ENCODE data around the gene FAU. TPM values are rescaled to one million over a fixed set of nuclear protein-coding genes. Genes with fewer than 3 reads are reported as not detected.

The FAU gene
- total and polyA plus RNA-seq, 2 of the 13 experiments (the other 11 are each of a cell fraction or from before 2014, with no cell fraction given), result 374 to 869 TPM

DNA sequence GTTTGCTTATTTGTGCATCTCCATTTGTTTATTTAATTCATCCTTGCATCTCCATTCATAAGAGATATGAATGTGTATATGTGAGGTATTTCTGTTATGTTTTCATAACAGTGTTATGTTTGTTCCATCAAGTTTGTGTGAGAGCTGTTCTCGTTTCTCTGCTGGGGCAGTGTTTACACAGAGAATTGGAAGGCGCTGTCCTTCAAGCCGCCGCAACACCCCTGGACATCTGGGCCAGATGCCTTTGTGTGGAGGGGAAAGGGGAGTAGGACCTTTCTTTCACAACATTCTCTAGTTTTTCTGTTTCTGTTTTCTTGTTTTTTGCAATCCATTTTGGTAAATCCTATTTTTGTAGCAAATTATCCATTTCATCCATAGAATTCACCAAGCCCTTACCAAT, 17.3 kb downstream of the FAU start:
- no peak overlapping the region for H2AFZ ChIP-seq (ENCODE audit: low read length)
- intact Hi-C loops (cut with micrococcal nuclease; ENCODE audit: unreplicated experiment), result no loop called here
- POLR2A ChIA-PET, result no interaction called here

DNA sequence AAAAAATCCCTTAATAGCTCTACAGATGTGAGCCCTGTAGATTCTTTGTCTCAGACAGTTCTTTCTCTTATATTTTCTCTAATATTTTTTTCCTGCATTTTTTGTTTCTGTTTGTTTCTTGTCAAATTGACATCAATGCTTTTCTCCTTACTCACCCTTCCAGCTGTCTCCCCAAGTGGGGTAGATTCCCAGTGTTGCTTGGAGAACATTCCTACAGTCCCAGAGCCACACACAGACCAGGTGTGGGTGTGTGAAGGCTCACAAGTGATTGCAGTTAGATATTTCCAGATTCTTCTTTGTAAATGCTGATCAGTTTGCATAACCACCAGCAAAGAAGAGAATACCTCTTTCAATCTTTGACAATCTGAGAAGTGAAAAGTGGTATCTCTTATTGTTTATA, 18.5 kb downstream of the FAU start:
- no peak overlapping the region for H3K9ac ChIP-seq (ENCODE audit: insufficient read depth, low read depth, low read length)
- H3K36me3 ChIP-seq (replicated peaks in 1 of 2; ENCODE audit: control insufficient read depth in 1 of 2, insufficient read depth in 2 of 2, low read length in 2 of 2), result peaks cover 7 to 21% of the 10 kb centered on the region in 2 experiments; a peak in 3 of 5 replicates
- no peak for ATAC-seq
- H3K9me3 ChIP-seq (ENCODE audit: low read length), result no peaks in the 10 kb centered on the region
- intact Hi-C loops (cut with micrococcal nuclease; ENCODE audit: unreplicated experiment), result no loop called here
- no peak for DNase-seq (ENCODE audit: low spot score)
- H3K4me1 ChIP-seq (ENCODE audit: insufficient read depth, low read length), result no peaks in the 10 kb centered on the region
- POLR2A ChIA-PET, result interaction anchor here (1.2 kb wide), 1 partner anchor 8 kb away, joined by 5 read pairs; the partner anchor contains the start of gene TM7SF2
- no peak for FAIRE-seq
- no TSS peak for BruUV-seq (replicated peaks)
- no peaks in the 10 kb centered on the region for H3K27me3 ChIP-seq (ENCODE audit: control insufficient read depth in 1 of 2, insufficient read depth in 2 of 2, low read length in 2 of 2)
- H4K20me1 ChIP-seq (ENCODE audit: insufficient read depth, low read length), result no peaks in the 10 kb centered on the region
- H3K79me2 ChIP-seq (ENCODE audit: insufficient read depth, low read length), result no peaks in the 10 kb centered on the region
- in situ Hi-C loops (cut with HindIII; ENCODE audit: extremely low pct_ligation_motif_present, low pct_unique_long_range_greater_than_20kb), result no loop called here
- no peak overlapping the region for H3K27ac ChIP-seq (ENCODE audit: extremely low read length, insufficient read depth, low read length)
- H2AFZ ChIP-seq (ENCODE audit: low read length), result no peak overlapping the region
- H3K4me2 ChIP-seq (ENCODE audit: low read depth, low read length), result no peak overlapping the region
- CTCF ChIA-PET (ENCODE audit: low intra/inter-chr PET ratio, low total read pairs), result no interaction called here
- no peak overlapping the region for H3K4me3 ChIP-seq (replicated peaks in 1 of 3; ENCODE audit: insufficient read depth in 1 of 3, low read depth in 2 of 3, low read length in 3 of 3)
- no peak for TF ChIP-seq HDAC6 (IDR thresholded peaks at IDR 0.05; ENCODE audit: low read depth, low read length)
- no peak for TF ChIP-seq ZNF337 (CRISPR knock-in tag; IDR thresholded peaks at IDR 0.05; ENCODE audit: borderline replicate concordance, low read depth)
- TF ChIP-seq TSC22D2 (CRISPR knock-in tag; IDR thresholded peaks at IDR 0.05; ENCODE audit: borderline replicate concordance), result no peak
- TF ChIP-seq ZNF367 (CRISPR knock-in tag; IDR thresholded peaks at IDR 0.05; ENCODE audit: borderline replicate concordance), result no peak
- TF ChIP-seq KDM4B (CRISPR knock-in tag; IDR thresholded peaks at IDR 0.05), result no peak
- TF ChIP-seq, protein P1, sequence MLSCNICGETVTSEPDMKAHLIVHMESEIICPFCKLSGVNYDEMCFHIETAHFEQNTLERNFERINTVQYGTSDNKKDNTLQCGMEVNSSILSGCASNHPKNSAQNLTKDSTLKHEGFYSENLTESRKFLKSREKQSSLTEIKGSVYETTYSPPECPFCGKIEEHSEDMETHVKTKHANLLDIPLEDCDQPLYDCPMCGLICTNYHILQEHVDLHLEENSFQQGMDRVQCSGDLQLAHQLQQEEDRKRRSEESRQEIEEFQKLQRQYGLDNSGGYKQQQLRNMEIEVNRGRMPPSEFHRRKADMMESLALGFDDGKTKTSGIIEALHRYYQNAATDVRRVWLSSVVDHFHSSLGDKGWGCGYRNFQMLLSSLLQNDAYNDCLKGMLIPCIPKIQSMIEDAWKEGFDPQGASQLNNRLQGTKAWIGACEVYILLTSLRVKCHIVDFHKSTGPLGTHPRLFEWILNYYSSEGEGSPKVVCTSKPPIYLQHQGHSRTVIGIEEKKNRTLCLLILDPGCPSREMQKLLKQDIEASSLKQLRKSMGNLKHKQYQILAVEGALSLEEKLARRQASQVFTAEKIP (CRISPR knock-in tag; IDR thresholded peaks at IDR 0.05; ENCODE audit: borderline replicate concordance), result no peak
- no peak for TF ChIP-seq ZNF713 (CRISPR knock-in tag; IDR thresholded peaks at IDR 0.05)
- TF ChIP-seq, protein P2, sequence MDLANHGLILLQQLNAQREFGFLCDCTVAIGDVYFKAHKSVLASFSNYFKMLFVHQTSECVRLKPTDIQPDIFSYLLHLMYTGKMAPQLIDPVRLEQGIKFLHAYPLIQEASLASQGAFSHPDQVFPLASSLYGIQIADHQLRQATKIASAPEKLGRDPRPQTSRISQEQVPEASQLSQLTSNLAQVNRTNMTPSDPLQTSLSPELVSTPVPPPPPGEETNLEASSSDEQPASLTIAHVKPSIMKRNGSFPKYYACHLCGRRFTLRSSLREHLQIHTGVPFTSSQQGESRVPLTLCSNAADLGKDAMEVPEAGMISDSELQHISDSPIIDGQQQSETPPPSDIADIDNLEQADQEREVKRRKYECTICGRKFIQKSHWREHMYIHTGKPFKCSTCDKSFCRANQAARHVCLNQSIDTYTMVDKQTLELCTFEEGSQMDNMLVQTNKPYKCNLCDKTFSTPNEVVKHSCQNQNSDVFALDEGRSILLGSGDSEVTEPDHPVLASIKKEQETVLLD (CRISPR knock-in tag; IDR thresholded peaks at IDR 0.05; ENCODE audit: low read depth), result no peak

More for the DNA sequence above, 17.3 kb downstream of the FAU start:
- TF ChIP-seq, protein P3, sequence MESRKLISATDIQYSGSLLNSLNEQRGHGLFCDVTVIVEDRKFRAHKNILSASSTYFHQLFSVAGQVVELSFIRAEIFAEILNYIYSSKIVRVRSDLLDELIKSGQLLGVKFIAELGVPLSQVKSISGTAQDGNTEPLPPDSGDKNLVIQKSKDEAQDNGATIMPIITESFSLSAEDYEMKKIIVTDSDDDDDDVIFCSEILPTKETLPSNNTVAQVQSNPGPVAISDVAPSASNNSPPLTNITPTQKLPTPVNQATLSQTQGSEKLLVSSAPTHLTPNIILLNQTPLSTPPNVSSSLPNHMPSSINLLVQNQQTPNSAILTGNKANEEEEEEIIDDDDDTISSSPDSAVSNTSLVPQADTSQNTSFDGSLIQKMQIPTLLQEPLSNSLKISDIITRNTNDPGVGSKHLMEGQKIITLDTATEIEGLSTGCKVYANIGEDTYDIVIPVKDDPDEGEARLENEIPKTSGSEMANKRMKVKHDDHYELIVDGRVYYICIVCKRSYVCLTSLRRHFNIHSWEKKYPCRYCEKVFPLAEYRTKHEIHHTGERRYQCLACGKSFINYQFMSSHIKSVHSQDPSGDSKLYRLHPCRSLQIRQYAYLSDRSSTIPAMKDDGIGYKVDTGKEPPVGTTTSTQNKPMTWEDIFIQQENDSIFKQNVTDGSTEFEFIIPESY (CRISPR knock-in tag; IDR thresholded peaks at IDR 0.05), result peak; percentile 83; the same call in 1 of the 2 replicates
- TF ChIP-seq GABPA (IDR thresholded peaks at IDR 0.05; ENCODE audit: low read depth, low read length) (no peak), GABPA (CRISPR knock-in tag; IDR thresholded peaks at IDR 0.05; ENCODE audit: low read depth) (no peak)
- no peak for ATAC-seq
- Histone ChIP-seq H3K27me3 (ENCODE audit: control insufficient read depth in 1 of 2, insufficient read depth in 2 of 2, low read length in 2 of 2) (no peaks in the 10 kb centered on the region), H4K20me1 (ENCODE audit: insufficient read depth, low read length) (no peaks in the 10 kb centered on the region), H3K79me2 (ENCODE audit: insufficient read depth, low read length) (no peaks in the 10 kb centered on the region), H3K9me3 (ENCODE audit: low read length) (no peaks in the 10 kb centered on the region), H3K4me3 (replicated peaks in 1 of 3; ENCODE audit: insufficient read depth in 1 of 3, low read depth in 2 of 3, low read length in 3 of 3) (no peak overlapping the region), H3K4me1 (ENCODE audit: insufficient read depth, low read length) (no peaks in the 10 kb centered on the region), H3K36me3 (replicated peaks in 1 of 2; ENCODE audit: control insufficient read depth in 1 of 2, insufficient read depth in 2 of 2, low read length in 2 of 2) (peaks cover 9 to 25% of the 10 kb centered on the region in 2 experiments; a peak in 4 of 5 replicates), H3K27ac (ENCODE audit: extremely low read length, insufficient read depth, low read length) (no peak overlapping the region), H3K4me2 (ENCODE audit: low read depth, low read length) (no peak overlapping the region), H3K9ac (ENCODE audit: insufficient read depth, low read depth, low read length) (no peak overlapping the region)
- FAIRE-seq, result no peak
- in situ Hi-C loops (cut with HindIII; ENCODE audit: extremely low pct_ligation_motif_present, low pct_unique_long_range_greater_than_20kb), result no loop called here
- CTCF ChIA-PET (ENCODE audit: low intra/inter-chr PET ratio, low total read pairs), result no interaction called here
- BruUV-seq (replicated peaks), result no TSS peak
- 89% methylated on average over 4 of the region's 4 CpGs for WGBS (ENCODE audit: low lambda C conversion rate)
- DNase-seq (ENCODE audit: low spot score), result no peak

Data from HepG2 (cell line).